Right lobe of liver (tissue), 4 donors: ENCODE results near the gene LACRT.

Experiments
- POLR2A ChIP-seq: fragments of 450-650 bp; IDR thresholded peaks from one replicate; pipeline ENCODE4 v1.6.1; 2017; ENCODE audit warnings: antibody characterized with exemption, mild to moderate bottlenecking
- TF ChIP-seq, protein P1 (sequence below), 4 donors: fragments of 200-600 bp in 3 of 4; fragments of 450-650 bp in 1 of 4; IDR thresholded peaks; one replicate each; pipeline versions ENCODE4 v1.5.1 to v1.8.0; 2016 to 2022; ENCODE audit warnings: antibody characterized with exemption in 4 of 4, mild to moderate bottlenecking in 2 of 4
- donor health status: DM: no; HTN: no; CAD: no.
- donor health status: DM: no; HTN: no; CAD: no.
- donor health status: DM: no; HTN: yes; CAD: no.

DNA sequence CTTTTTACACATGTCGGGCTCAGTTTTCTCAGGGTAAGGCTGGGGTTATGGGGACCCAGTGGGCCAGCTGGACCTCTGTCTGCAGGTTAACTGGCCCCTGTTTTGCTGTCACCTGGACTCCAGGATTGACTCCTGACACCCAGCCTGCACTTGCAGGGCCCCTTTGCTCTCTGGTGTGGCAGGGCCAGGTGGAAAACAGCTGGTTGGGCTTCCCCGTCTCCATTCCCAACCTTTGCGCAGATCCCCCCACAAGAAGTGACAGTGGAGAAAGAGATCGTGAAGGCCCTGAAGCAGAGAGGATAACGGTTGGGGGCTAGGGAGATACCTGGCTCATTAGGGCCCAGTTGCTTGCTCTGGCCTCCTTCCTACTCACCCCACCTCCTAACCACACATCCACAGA, 44.7 kb downstream of the LACRT start:
- TF ChIP-seq, protein P1, sequence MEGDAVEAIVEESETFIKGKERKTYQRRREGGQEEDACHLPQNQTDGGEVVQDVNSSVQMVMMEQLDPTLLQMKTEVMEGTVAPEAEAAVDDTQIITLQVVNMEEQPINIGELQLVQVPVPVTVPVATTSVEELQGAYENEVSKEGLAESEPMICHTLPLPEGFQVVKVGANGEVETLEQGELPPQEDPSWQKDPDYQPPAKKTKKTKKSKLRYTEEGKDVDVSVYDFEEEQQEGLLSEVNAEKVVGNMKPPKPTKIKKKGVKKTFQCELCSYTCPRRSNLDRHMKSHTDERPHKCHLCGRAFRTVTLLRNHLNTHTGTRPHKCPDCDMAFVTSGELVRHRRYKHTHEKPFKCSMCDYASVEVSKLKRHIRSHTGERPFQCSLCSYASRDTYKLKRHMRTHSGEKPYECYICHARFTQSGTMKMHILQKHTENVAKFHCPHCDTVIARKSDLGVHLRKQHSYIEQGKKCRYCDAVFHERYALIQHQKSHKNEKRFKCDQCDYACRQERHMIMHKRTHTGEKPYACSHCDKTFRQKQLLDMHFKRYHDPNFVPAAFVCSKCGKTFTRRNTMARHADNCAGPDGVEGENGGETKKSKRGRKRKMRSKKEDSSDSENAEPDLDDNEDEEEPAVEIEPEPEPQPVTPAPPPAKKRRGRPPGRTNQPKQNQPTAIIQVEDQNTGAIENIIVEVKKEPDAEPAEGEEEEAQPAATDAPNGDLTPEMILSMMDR (IDR thresholded peaks at IDR 0.05) = no peak
- TF ChIP-seq POLR2A = no peak
